Activated gamma-delta T cell (primary cell): ENCODE results near the gene UBFD1.
"Not testable (repeated sequence)": the region's sequence is repeated elsewhere in the genome, so short reads cannot be mapped to it uniquely, and the experiment has no call there.

Experiments used
- DNase-seq: peaks from one replicate; lab custom pipeline; 2025; lab: John Stamatoyannopoulos, UW

Gene UBFD1

GRCh38 chr16:23567602-23568001 lies 10.1 kb downstream of the UBFD1 start:
- DNase-seq: no peak

DNA sequence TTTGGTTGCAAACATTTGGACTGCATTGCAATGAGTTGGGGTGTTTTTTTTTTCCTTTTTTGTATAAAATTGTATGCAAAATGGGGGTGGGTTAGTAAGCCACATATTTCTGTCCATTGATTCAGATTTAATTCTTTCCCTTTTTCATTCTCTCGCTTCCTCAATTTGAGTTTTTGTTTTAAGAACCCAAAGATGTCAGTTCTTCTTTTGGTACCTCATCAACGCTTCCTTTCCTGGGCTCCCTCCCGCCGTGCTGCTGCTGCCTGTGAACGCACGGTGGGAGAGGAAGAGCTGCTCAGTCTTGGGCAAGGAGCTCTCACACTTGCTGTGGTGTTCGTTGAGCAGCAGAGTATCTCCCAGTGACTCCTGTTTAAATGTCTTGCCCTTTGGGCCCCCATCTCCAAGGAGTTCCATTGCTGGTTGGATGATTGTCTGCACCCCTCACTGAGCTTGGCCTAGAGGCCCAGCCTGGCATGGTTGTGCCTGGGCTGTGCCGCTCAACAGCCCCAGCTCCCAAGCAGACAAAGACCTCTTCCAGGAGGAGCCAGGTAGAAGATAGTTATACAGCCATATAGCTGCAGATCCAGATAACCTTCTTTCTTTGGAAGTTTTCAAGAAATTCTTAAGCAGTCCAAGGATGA lies 13.6 kb downstream of the UBFD1 start:
- DNase-seq: no peak

DNA sequence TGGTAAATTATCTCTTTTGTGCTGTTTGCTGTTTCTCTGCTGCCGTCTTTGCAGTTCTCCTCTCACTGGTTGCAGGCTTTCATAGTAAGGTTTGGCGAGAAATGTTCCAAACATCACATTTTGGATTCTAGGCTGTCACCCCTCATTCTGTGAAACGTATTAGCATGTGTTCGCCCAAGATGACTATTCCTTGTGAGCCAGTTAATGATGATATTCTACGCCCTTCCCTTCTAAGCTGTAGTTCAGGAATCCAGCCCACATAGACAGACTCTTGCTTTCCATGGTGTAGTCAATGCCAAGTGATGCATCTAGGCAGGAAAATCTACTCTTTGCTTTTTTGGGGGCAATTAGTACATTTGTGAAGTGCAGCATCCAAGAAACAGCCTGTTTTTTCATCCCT lies 14.4 kb downstream of the UBFD1 start:
- no peak for DNase-seq

GRCh38 chr16:23572394-23572793 lies 14.9 kb downstream of the UBFD1 start:
- no peak for DNase-seq

GRCh38 chr16:23573817-23574216 lies 16.3 kb downstream of the UBFD1 start:
- DNase-seq: no peak

DNA sequence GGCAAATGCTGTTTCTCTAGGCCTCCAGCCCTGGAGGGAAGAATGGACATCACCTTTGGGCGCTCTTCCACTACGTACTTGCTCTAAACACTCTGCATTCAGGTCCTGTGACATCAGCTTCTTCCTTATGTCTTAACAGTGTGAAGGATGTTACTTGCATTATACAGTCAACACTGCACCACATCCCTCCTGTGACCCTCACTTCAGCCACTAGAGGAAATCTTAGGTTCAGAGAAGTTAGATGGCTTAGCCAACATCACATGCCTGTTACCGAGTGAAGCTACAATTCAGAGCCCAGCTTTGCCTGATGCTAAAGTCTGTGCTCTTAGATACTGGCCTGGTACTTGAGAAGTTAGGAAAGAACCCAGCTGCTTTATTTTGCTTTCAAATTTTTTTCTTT lies 18.3 kb downstream of the UBFD1 start:
- DNase-seq: no peak

- DNase-seq: no peak
Observed at GRCh38 chr16:23577493-23577892, 20.0 kb downstream of the UBFD1 start.

DNA sequence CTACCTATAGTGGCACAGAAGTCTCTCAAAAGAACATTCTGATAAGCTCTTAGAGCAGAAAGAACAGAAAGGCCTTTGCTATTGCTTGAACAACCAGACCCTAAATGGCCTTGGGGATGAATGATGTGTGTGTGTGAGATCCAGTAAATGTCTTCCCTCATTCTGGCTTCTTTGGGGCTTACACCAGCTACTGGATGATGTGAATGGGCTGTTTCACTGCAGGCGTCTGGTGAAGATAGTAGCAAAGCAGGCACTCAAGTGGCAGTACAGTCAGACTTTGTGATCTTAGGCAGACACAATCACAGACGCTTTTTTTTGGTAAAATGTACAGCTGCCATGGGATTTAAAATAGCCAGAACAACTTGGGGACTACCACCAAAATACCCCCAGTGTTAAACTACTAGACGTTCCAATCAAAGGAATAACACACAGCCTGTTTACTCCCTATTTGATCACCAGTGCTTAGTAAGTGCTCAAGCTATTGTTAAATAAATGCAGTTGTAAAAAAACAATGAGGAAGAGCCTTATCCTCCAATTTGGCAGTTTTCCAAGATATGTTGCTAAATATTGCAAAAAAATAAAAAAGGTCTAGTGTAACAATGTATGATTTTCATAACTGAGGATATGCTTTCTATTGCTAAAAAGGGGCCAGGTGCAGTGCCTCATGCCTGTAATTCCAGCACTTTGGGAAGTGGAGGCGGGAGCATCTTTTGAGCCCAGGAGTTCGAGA lies 20.7 kb downstream of the UBFD1 start:
- no peak for DNase-seq

DNA sequence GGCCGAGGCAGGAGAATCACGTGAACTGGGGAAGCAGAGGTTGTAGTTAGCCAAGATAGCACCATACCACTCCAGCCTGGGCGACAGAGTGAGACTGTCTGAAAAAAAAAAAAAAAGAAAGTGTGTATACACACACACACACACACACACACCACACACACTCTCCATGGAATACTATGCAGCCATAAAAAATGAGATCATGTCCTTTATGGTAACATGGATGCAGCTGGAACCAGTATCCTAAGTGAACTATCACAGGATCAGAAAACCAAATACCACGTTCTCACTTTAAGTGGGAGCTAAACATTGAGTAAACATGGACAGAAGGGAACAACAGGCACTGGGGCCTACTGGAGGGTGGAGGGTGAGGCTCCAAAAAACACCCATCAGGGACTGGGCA lies 21.8 kb downstream of the UBFD1 start:
- DNase-seq: no peak

DNA sequence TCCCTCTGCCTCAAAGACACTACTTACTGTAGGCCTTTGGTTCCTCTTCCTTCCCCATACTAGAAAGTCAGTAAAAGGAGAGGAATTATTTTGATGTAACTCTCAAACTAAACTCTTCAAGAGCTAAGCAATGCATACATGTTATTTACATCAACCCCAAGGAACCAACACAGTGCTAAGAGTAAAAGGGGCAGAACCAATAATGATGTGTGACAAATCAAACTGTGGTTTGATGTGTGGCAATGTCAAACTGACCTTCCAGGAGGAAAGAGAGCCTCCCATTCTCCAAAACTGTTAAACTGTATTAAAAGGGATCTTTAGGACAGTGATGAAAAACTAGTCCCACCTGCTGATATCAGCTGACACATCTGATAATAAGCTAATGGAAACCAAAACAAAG lies 22.9 kb downstream of the UBFD1 start:
- no peak for DNase-seq

GRCh38 chr16:23581764-23582163 lies 24.2 kb downstream of the UBFD1 start:
- no peak for DNase-seq

GRCh38 chr16:23583271-23583670 lies 25.7 kb downstream of the UBFD1 start:
- not testable (repeated sequence) for DNase-seq

- no peak for DNase-seq
Observed at GRCh38 chr16:23584186-23585076, 26.9 kb downstream of the UBFD1 start.

DNA sequence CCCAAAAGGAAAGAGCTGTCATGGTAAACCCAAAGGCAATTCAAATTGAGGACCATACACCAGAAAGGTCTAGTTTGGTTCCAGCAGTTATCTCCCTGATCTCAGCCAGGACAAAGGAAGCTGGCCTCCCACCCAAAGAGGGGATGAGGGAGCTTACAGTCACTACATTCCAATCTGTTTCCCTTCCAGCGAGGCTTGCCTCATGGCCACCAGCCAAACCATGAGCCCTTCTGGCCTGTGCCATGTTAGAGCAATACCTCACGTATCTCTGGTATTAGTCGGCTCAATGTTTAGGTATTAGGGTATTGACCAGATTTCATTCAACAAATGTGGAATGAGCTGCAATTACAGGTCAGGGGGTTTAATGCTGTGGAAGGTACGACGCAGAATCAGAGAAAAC lies 30.2 kb downstream of the UBFD1 start:
- no peak for DNase-seq

- no peak for DNase-seq
Observed at GRCh38 chr16:23590181-23590580, 32.7 kb downstream of the UBFD1 start.

DNA sequence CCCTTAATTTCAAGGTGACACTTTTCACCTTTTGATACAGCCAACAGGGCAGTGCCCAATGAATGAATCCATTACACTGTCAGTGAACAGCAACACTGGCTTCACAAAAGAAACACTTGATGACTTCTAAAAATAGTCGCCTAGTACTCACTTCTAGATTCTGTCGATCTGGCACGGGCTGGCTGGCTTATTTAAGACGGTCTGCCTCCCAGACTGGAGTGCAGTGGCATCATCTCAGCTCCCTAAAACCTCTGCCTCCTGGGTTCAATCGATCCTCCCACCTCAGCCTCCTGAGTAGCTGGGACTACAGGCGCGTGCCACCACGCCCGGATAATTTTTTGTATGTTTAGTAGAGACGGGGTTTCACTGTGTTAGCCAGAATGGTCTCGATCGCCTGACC lies 36.7 kb downstream of the UBFD1 start:
- no peak for DNase-seq

GRCh38 chr16:23595246-23595950 lies 37.9 kb downstream of the UBFD1 start:
- DNase-seq: no peak

GRCh38 chr16:23595951-23596720 lies 38.6 kb downstream of the UBFD1 start, which contains the start of gene NDUFAB1:
NDUFAB1 (minus strand) TSS chr16:23596316; CDS start chr16:23596290, 26 bp downstream.
- peak; percentile 88 for DNase-seq

GRCh38 chr16:23597003-23597756 lies 39.7 kb downstream of the UBFD1 start:
- DNase-seq: no peak

DNA sequence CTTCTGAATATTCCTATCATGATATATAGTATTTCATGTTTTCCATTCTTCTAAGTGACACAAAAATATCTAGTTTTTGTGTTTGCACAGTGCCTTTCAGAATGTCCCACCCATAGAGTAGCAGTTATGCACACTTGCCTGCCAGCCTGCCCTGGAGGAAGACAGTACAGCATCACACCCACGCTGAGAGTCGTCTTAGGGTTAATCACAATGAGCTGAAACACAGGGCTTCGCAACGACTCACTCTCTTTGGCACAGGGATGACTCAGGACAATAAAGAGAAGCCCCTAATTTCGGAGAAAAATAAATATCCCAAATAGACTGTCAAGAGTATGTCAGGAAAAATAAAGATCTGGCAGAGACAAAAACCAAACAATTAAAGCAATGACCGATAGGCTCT lies 50.2 kb downstream of the UBFD1 start:
- no peak for DNase-seq
